Kidney (tissue), 14 donors: ENCODE results near the gene ACIN1. TPM values are rescaled to one million over a fixed set of nuclear protein-coding genes. Genes with fewer than 3 reads are reported as not detected.

Experiments
- DNase-seq, 5 donors: peaks; one replicate each; pipeline ENCODE4 v3.0.0-alpha.2; 2013 to 2020
- FAIRE-seq: peaks from 2 replicates; lab custom pipeline; 2012; peaks lifted over from hg19 to GRCh38; lab: Jason Lieb, UNC
- H3K27ac ChIP-seq, 2 donors: one replicate each; pipeline ENCODE4 v1.7.0; 2013; ENCODE audit warnings: low read depth in 2 of 2, low read length in 2 of 2, inconsistent platforms in 1 of 2
- H3K27me3 ChIP-seq: one replicate; pipeline ENCODE4 v1.7.1; 2013; ENCODE audit warnings: low read length, inconsistent platforms; ENCODE audit not compliant: control insufficient read depth, insufficient read depth
- H3K36me3 ChIP-seq, 3 donors: one replicate each; pipeline versions ENCODE4 v1.7.0 to v1.7.1; 2013; ENCODE audit warnings: low read length in 3 of 3, control low read depth in 1 of 3, inconsistent platforms in 1 of 3; ENCODE audit not compliant: insufficient read depth in 3 of 3, control insufficient read depth in 2 of 3
- H3K4me1 ChIP-seq, 3 donors: one replicate each; pipeline versions ENCODE4 v1.7.0 to v1.7.1; 2013; ENCODE audit warnings: low read length in 3 of 3, inconsistent platforms in 1 of 3, low read depth in 1 of 3; ENCODE audit not compliant: control insufficient read depth in 2 of 3, insufficient read depth in 2 of 3
- H3K4me3 ChIP-seq, 3 donors: one replicate each; pipeline versions ENCODE4 v1.7.0 to v1.8.1; 2013; ENCODE audit warnings: low read length in 3 of 3, control low read depth in 1 of 3, inconsistent platforms in 1 of 3
- H3K9ac ChIP-seq, 3 donors: one replicate each; pipeline versions ENCODE4 v1.7.0 to v1.7.1; 2013; ENCODE audit warnings: low read length in 3 of 3, control low read depth in 1 of 3, inconsistent platforms in 1 of 3
- H3K9me3 ChIP-seq, 3 donors: one replicate each; pipeline versions ENCODE4 v1.7.0 to v1.7.1; 2013; ENCODE audit warnings: low read length in 3 of 3, control low read depth in 1 of 3, inconsistent platforms in 1 of 3; ENCODE audit not compliant: control insufficient read depth in 2 of 3, insufficient read depth in 1 of 3
- CTCF ChIP-seq: IDR thresholded peaks from 3 replicates; pipeline ENCODE4 v1.5.1; 2012; ENCODE audit warnings: mild to moderate bottlenecking, moderate library complexity, borderline replicate concordance; ENCODE audit not compliant: insufficient read depth; ENCODE audit errors: extremely low read depth
- intact Hi-C: fragments of 100-400 bp; cut with DNase I; formaldehyde crosslinking; loops from one replicate; pipeline ENCODE4 v1.11.1; 2022
- polyA plus RNA-seq: library from polyadenylated mRNA; stranded (reverse); fragments of 350-450 nt; fragmentation: Illumina TruSeq; extraction: RNeasy Lipid Tissue Mini Kit (QIAGEN cat#74804); gene quantifications from one replicate; pipeline ENCODE4 v1.2.3, GENCODE V29; 2014; ENCODE audit warnings: low read depth, low replicate concordance; ENCODE audit not compliant: insufficient read depth
- total RNA-seq: library from RNA; stranded (reverse); fragmentation: NEBNext Ultra II Directional; extraction: Animal tissue kit (Norgen Biotek cat#: 25700); gene quantifications from one replicate; pipeline ENCODE4 v1.2.1, GENCODE V29; 2021
- donor health status: control.
- donor health status: control.
- donor health status: control.
- donor health status: control.
- donor health status: control.
- donor health status: DM: yes; HTN: yes; CAD: no.
- donor health status: Normal renal cell carcinoma (clear cell type).

The ACIN1 gene
- total and polyA plus RNA-seq, 2 donors from 2014 or later, result 54.9 to 150 TPM

GRCh38 chr14:23025151-23025814 lies 69.7 kb downstream of the ACIN1 start:
- Histone ChIP-seq H3K4me1 (peaks cover 0 to 5% (median 0%) of the 10 kb centered on the region in 3 donors), H3K9ac (no peak overlapping the region), H3K27ac (no peak overlapping the region), H3K27me3 (no peaks in the 10 kb centered on the region), H3K36me3 (peaks cover 0 to 14% (median 11%) of the 10 kb centered on the region in 3 donors), H3K9me3 (no peaks in the 10 kb centered on the region), H3K4me3 (peak overlapping the region in 1 of 3 donors; percentile 3)
- intact Hi-C loops, result no loop called here
- no peak for TF ChIP-seq CTCF
- DNase-seq, result peak in 4 of 5 donors; percentile 88 to 95 (median 92)
- no peak for FAIRE-seq

GRCh38 chr14:23024612-23025075 lies 70.3 kb downstream of the ACIN1 start:
- intact Hi-C loops, result no loop called here
- Histone ChIP-seq H3K4me1 (peaks cover 0 to 5% (median 0%) of the 10 kb centered on the region in 3 donors), H3K36me3 (peaks cover 0 to 14% (median 11%) of the 10 kb centered on the region in 3 donors), H3K27ac (no peak overlapping the region), H3K4me3 (no peak overlapping the region), H3K9ac (no peak overlapping the region), H3K9me3 (no peaks in the 10 kb centered on the region), H3K27me3 (no peaks in the 10 kb centered on the region)
- no peak for FAIRE-seq
- no peak for TF ChIP-seq CTCF
- no peak for DNase-seq

GRCh38 chr14:23023795-23024152 lies 71.2 kb downstream of the ACIN1 start:
- H3K4me3 ChIP-seq, result no peak overlapping the region
- DNase-seq (no peak), FAIRE-seq (no peak)
- peaks cover 0 to 5% (median 0%) of the 10 kb centered on the region in 3 donors for H3K4me1 ChIP-seq
- H3K9ac ChIP-seq, result no peak overlapping the region
- H3K36me3 ChIP-seq, result peaks cover 0 to 11% (median 11%) of the 10 kb centered on the region in 3 donors
- no peaks in the 10 kb centered on the region for H3K9me3 ChIP-seq
- H3K27ac ChIP-seq, result no peak overlapping the region
- no peak for TF ChIP-seq CTCF
- intact Hi-C loops, result no loop called here
- H3K27me3 ChIP-seq, result no peaks in the 10 kb centered on the region
